Common myeloid progenitor, CD34-positive (primary cell): ENCODE results near the gene CABP7.

ENCODE experiments used
- CTCF ChIA-PET: fragments of 350-600 bp; sonication (Branson Sonifier 250); formaldehyde crosslinking; loops from one replicate; lab custom pipeline; 2021; ENCODE audit warnings: antibody characterized with exemption; lab: Charles Lee
- POLR2A ChIA-PET: fragments of 350-600 bp; sonication (Branson Sonifier 250); formaldehyde crosslinking; loops from one replicate; lab custom pipeline; 2021; ENCODE audit warnings: antibody characterized with exemption; lab: Charles Lee
- DNase-seq, 3 donors: peaks; one replicate each; pipeline versions ENCODE4 v3.0.0 to v3.0.0-alpha.2; 2013
- H3K27ac ChIP-seq, 2 experiments: 1 replicate in 1 of 2; 2 replicates in 1 of 2; pipeline ENCODE4 v1.7.0; 2013; ENCODE audit warnings: inconsistent platforms in 2 of 2, low read length in 2 of 2, mild to moderate bottlenecking in 2 of 2, low read depth in 1 of 2, moderate library complexity in 1 of 2; ENCODE audit not compliant: severe bottlenecking in 2 of 2, insufficient read depth in 1 of 2, poor library complexity in 1 of 2
- H3K27me3 ChIP-seq, 5 experiments: replicated peaks in 2 of 5; 1 replicate in 3 of 5; 2 replicates in 2 of 5; pipeline versions ENCODE4 v1.6.1 to v1.7.0; 2013; ENCODE audit warnings: low read length in 4 of 5, mild to moderate bottlenecking in 2 of 5, moderate library complexity in 2 of 5, inconsistent platforms in 1 of 5; ENCODE audit not compliant: insufficient read depth in 5 of 5, control insufficient read depth in 4 of 5
- H3K36me3 ChIP-seq, 4 experiments: 1 replicate in 2 of 4; 2 replicates in 2 of 4; pipeline versions ENCODE4 v1.6.1 to v1.7.0; 2013; ENCODE audit warnings: low read length in 3 of 4, control low read depth in 1 of 4, mild to moderate bottlenecking in 1 of 4; ENCODE audit not compliant: control insufficient read depth in 4 of 4, insufficient read depth in 4 of 4
- H3K4me1 ChIP-seq, 4 experiments: 1 replicate in 3 of 4; 2 replicates in 1 of 4; pipeline versions ENCODE4 v1.6.1 to v1.7.1; 2013; ENCODE audit warnings: low read length in 3 of 4, mild to moderate bottlenecking in 3 of 4, control low read depth in 1 of 4, inconsistent platforms in 1 of 4, moderate library complexity in 1 of 4; ENCODE audit not compliant: control insufficient read depth in 4 of 4, insufficient read depth in 4 of 4; ENCODE audit errors: control extremely low read depth in 1 of 4
- H3K4me3 ChIP-seq, 7 experiments: 1 replicate in 4 of 7; 2 replicates in 3 of 7; pipeline versions ENCODE4 v1.5.1 to v1.7.0; 2013; ENCODE audit warnings: mild to moderate bottlenecking in 7 of 7, low read length in 6 of 7, moderate library complexity in 6 of 7, inconsistent platforms in 2 of 7, low read depth in 2 of 7, control low read depth in 1 of 7; ENCODE audit not compliant: insufficient read depth in 4 of 7, control insufficient read depth in 1 of 7; ENCODE audit errors: extremely low read depth in 1 of 7
- H3K9me3 ChIP-seq, 5 experiments: 1 replicate in 4 of 5; 2 replicates in 1 of 5; pipeline versions ENCODE4 v1.6.1 to v1.7.1; 2013; ENCODE audit warnings: low read length in 4 of 5, mild to moderate bottlenecking in 2 of 5, inconsistent platforms in 1 of 5, low read depth in 1 of 5, moderate library complexity in 1 of 5; ENCODE audit not compliant: control insufficient read depth in 4 of 5, insufficient read depth in 2 of 5; ENCODE audit errors: control extremely low read depth in 1 of 5
- WGBS: methylation state at CpG from one replicate; pipeline ENCODE4 v1.1.5; 2013; ENCODE audit not compliant: insufficient coverage; 5-methylcytosine and 5-hydroxymethylcytosine counted together

CABP7 gene

GRCh38 chr22:29727131-29727523, 7.3 kb downstream of the CABP7 start:
- Histone ChIP-seq H3K4me3 (no peak overlapping the region), H3K27ac (no peak overlapping the region), H3K9me3 (no peaks in the 10 kb centered on the region), H3K4me1 (no peaks in the 10 kb centered on the region), H3K27me3 (peaks cover 0 to 33% (median 10%) of the 10 kb centered on the region in 5 experiments), H3K36me3 (peaks cover 0 to 10% (median 2%) of the 10 kb centered on the region in 4 experiments)
- DNase-seq: peak; percentile 29 to 44 (median 43)
- CTCF ChIA-PET: interaction anchor here (1.4 to 2.6 kb wide), 5 partner anchors 9 to 278 kb away, joined by 3 to 12 read pairs (median 5); no protein-coding TSS in a partner anchor
- WGBS: 8% methylated on average over 10 of the region's 17 CpGs
- POLR2A ChIA-PET: no interaction called here

DNA sequence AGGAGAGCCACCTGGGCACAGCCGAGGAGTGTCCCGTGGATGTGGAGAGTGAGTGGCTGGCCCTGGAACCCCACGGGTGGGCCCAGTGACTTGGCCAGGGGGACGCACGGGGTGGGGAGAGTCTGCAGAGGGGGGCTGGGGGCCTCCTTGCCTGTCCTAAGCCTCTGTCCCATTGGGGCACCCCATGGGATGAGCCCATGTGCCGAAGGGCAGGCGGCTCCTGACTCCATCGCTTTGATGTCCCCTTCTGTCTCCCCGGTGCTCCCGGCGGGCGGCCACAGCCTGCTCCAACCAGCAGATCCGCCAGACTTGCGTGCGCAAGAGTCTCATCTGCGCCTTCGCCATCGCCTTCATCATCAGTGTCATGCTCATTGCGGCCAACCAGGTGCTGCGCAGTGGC, 9.4 kb downstream of the CABP7 start:
- H3K4me1 ChIP-seq: peaks cover 0 to 16% (median 7%) of the 10 kb centered on the region in 4 experiments
- H3K4me3 ChIP-seq: no peak overlapping the region
- peaks cover 0 to 10% (median 2%) of the 10 kb centered on the region in 4 experiments for H3K36me3 ChIP-seq
- no peak overlapping the region for H3K27ac ChIP-seq
- H3K27me3 ChIP-seq: peaks cover 0 to 17% (median 2%) of the 10 kb centered on the region in 5 experiments
- DNase-seq: no peak
- WGBS: 96% methylated on average over 15 of the region's 20 CpGs
- ChIA-PET POLR2A (no interaction called here), CTCF (no interaction called here)
- H3K9me3 ChIP-seq: no peaks in the 10 kb centered on the region

DNA sequence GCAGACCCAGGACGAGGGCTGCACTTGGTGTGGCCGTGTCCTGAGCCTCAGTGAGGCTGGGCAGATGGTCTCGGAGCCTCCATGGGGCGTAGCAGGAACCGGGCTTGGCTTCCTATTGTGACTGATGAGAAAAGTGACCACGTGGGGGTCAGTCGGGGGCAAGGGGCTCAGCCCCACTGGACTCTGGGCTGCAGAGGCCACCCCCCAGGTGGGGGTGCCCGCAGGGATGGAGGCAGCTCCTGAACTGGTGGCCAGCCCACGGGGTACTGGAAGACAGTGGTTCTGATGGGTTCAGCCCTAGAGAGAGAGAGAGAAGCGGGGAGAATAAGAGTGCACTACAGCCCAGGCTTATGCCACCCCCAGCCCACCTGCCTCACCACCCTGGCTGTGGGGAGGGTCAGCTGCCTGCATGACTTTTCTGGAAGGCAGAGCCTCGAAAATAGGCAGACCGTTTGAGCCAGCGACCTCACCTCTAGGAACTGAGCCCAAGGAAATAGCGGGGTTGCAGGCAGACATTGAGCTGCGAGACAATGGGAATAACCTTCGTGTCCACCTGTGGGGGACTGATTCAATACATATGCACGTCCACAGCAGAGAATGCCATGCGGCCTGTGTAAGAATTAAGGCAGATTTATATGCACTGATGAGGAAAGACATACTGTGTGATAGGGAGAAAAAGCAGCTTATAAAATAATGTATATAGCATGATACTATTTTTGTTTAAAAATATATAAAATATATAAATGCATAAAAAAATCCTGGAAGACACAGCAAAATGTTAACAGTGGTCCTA, 11.5 kb downstream of the CABP7 start:
- H3K27me3 ChIP-seq: peaks cover 0 to 6% (median under 1%) of the 10 kb centered on the region in 5 experiments
- H3K4me1 ChIP-seq: peaks cover 0 to 32% (median 14%) of the 10 kb centered on the region in 4 experiments
- POLR2A ChIA-PET: no interaction called here
- CTCF ChIA-PET: no interaction called here
- H3K27ac ChIP-seq: no peak overlapping the region
- DNase-seq: no peak
- H3K36me3 ChIP-seq: peaks cover 0 to 11% (median 8%) of the 10 kb centered on the region in 4 experiments
- H3K4me3 ChIP-seq: no peak overlapping the region
- no peaks in the 10 kb centered on the region for H3K9me3 ChIP-seq
- WGBS: 95% methylated on average over 15 of the region's 18 CpGs

- DNase-seq: no peak
- H3K27me3 ChIP-seq: no peaks in the 10 kb centered on the region
- POLR2A ChIA-PET: interaction anchor here (1.3 to 1.6 kb wide), 3 partner anchors 10 to 34 kb away, joined by 5 to 7 read pairs (median 6); partner anchors contain the start of genes UQCR10 and ZMAT5
- peaks cover 0 to 32% (median 14%) of the 10 kb centered on the region in 4 experiments for H3K4me1 ChIP-seq
- peak overlapping the region; percentile 89 to 96 for H3K27ac ChIP-seq
- 91% methylated on average over 6 of the region's 6 CpGs for WGBS
- H3K36me3 ChIP-seq: peaks cover 0 to 12% (median 9%) of the 10 kb centered on the region in 4 experiments
- CTCF ChIA-PET: interaction anchor here (0.9 kb wide), 1 partner anchor 8 kb away, joined by 3 read pairs; no protein-coding TSS in a partner anchor
- no peaks in the 10 kb centered on the region for H3K9me3 ChIP-seq
- peak overlapping the region in 1 of 7 experiments; percentile 61 for H3K4me3 ChIP-seq
Measured at GRCh38 chr22:29732883-29733282, 13.1 kb downstream of the CABP7 start.

DNA sequence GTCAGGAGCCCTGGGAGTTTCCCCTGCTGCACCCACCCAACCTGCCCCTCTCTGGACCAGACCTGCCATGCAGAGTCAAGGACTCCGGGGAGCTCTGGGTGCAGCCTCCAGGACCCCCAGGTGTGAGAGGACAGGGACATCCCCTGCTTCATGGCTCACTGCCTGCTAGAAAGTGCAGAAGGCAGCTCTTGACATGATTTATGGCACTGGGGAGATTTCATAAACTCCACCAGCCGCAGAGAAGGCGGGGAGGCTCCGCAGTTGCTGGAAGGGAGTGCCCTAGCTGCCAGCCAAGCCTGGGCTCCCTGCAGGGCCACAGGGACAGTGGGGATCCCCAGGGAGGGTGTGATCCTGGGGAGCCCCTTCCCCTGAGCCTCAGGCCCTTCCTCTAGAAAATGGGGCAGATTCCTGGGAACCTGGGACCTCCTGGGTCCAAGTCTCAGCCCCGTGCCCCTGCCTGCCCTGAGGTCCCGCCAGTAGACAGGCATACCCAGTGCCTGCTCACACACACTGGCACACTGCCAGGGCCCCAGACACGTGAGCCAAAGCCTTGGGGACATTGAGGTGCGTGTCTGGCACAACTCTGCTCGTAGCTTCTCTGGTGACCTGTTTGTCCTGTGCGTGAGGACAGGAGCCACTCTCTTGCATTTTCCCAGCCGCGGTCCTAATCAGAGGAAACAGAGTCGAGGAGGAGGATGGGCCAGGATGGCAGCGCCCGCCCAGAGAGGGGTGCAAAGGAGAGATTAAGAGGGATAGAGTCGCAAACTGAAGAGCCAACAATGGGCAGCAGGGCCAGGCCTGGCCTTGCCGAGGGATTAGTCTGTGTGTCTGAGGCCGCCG, 13.8 kb downstream of the CABP7 start:
- peaks cover 0 to 18% (median 11%) of the 10 kb centered on the region in 4 experiments for H3K36me3 ChIP-seq
- POLR2A ChIA-PET: interaction anchor here (0.6 to 1.6 kb wide), 4 partner anchors 9 to 927 kb away, joined by 4 to 7 read pairs (median 6); partner anchors contain the start of genes UQCR10 and ZMAT5
- peak overlapping the region in 2 of 7 experiments; percentile 42 to 61 for H3K4me3 ChIP-seq
- H3K27ac ChIP-seq: peak overlapping the region; percentile 89 to 96
- no peaks in the 10 kb centered on the region for H3K9me3 ChIP-seq
- CTCF ChIA-PET: interaction anchor here (0.9 to 1.4 kb wide), 4 partner anchors 8 to 271 kb away, joined by 3 to 5 read pairs (median 3); no protein-coding TSS in a partner anchor
- H3K27me3 ChIP-seq: no peaks in the 10 kb centered on the region
- 0% methylated on average over 19 of the region's 19 CpGs for WGBS
- H3K4me1 ChIP-seq: peaks cover 0 to 32% (median 14%) of the 10 kb centered on the region in 4 experiments
- peak; percentile 94 to 98 (median 97) for DNase-seq

GRCh38 chr22:29734406-29734805, 14.6 kb downstream of the CABP7 start:
- 54% methylated on average over 6 of the region's 8 CpGs for WGBS
- POLR2A ChIA-PET: interaction anchor here (0.6 to 1.6 kb wide), 4 partner anchors 8 to 926 kb away, joined by 4 to 7 read pairs (median 6); partner anchors contain the start of genes UQCR10 and ZMAT5
- H3K36me3 ChIP-seq: peaks cover 0 to 23% (median 13%) of the 10 kb centered on the region in 4 experiments

More at GRCh38 chr22:29734406-29734805, 14.6 kb downstream of the CABP7 start:
- Histone ChIP-seq H3K4me3 (peak overlapping the region in 2 of 7 experiments; percentile 39 to 61), H3K4me1 (peaks cover 0 to 32% (median 14%) of the 10 kb centered on the region in 4 experiments), H3K9me3 (no peaks in the 10 kb centered on the region), H3K27ac (peak overlapping the region; percentile 89 to 96), H3K27me3 (no peaks in the 10 kb centered on the region)
- DNase-seq: peak in 1 of 3 donors; percentile 17
- CTCF ChIA-PET: interaction anchor here (1.0 to 1.4 kb wide), 3 partner anchors 8 to 271 kb away, joined by 3 to 5 read pairs (median 3); no protein-coding TSS in a partner anchor
